Stomach (tissue), 4 donors: ENCODE results near the gene EOLA1.

Experiments
- EP300 ChIP-seq: sonication (generic); formaldehyde crosslinking; IDR thresholded peaks from one replicate; pipeline ENCODE4 v1.6.1; 2017; ENCODE audit warnings: antibody characterized with exemption
- POLR2A ChIP-seq, 4 donors: fragments of 450-650 bp; IDR thresholded peaks; one replicate each; pipeline ENCODE4 v1.6.1; 2016; ENCODE audit warnings: antibody characterized with exemption in 4 of 4, control low read depth in 2 of 4, mild to moderate bottlenecking in 1 of 4, moderate library complexity in 1 of 4
- POLR2AphosphoS5 ChIP-seq, 3 donors: sonication (generic); formaldehyde crosslinking; IDR thresholded peaks; one replicate each; pipeline ENCODE4 v1.6.1; 2016; ENCODE audit warnings: antibody characterized with exemption in 3 of 3
- TF ChIP-seq, protein P1 (sequence below), 7 experiments: fragments of 450-650 bp in 4 of 7; fragments of 200-600 bp in 3 of 7; sonication (generic) in 3 of 7; IDR thresholded peaks; one replicate each; pipeline ENCODE4 v1.5.1; 2016 to 2019; ENCODE audit warnings: antibody characterized with exemption in 7 of 7, control low read depth in 2 of 7, mild to moderate bottlenecking in 1 of 7

DNA sequence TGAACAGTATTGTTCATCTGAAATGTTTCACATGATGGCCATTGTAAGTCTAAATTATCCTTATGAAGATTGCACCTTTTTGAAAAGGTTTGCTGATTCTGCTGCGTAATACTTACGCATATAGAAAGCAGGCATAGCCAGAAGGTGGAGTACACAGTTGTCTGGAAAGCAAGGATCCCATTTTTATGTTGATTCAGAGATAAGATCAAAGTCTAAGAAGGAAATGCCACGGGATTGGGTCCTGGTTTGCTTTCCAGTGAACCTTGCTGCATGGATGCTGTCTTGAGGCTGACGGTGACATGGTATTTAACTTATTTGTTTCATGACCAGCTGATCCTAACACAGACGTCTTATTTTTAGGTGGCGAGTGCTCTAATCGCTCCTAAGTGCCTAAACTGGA lies 31.0 kb downstream of the EOLA1 start:
- TF ChIP-seq, protein P1, sequence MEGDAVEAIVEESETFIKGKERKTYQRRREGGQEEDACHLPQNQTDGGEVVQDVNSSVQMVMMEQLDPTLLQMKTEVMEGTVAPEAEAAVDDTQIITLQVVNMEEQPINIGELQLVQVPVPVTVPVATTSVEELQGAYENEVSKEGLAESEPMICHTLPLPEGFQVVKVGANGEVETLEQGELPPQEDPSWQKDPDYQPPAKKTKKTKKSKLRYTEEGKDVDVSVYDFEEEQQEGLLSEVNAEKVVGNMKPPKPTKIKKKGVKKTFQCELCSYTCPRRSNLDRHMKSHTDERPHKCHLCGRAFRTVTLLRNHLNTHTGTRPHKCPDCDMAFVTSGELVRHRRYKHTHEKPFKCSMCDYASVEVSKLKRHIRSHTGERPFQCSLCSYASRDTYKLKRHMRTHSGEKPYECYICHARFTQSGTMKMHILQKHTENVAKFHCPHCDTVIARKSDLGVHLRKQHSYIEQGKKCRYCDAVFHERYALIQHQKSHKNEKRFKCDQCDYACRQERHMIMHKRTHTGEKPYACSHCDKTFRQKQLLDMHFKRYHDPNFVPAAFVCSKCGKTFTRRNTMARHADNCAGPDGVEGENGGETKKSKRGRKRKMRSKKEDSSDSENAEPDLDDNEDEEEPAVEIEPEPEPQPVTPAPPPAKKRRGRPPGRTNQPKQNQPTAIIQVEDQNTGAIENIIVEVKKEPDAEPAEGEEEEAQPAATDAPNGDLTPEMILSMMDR (IDR thresholded peaks at IDR 0.05): no peak
- TF ChIP-seq POLR2A (IDR thresholded peaks at IDR 0.05): no peak
- no peak for TF ChIP-seq POLR2AphosphoS5 (IDR thresholded peaks at IDR 0.05)
- TF ChIP-seq EP300: no peak
